K562 (cell line): Measurements from ENCODE around the gene USF2.
"Not testable (repeated sequence)": the region's sequence is repeated elsewhere in the genome, so short reads cannot be mapped to it uniquely, and the experiment has no call there.

Experiments
- JUND ChIP-seq, 2 experiments: IDR thresholded peaks; 2 replicates in 1 of 2; 3 replicates in 1 of 2; pipeline ENCODE4 v1.6.1; 2011; ENCODE audit warnings: borderline replicate concordance in 2 of 2, low read depth in 2 of 2, low read length in 2 of 2, improper control_type of control experiment in 1 of 2, missing biosample characterization in 1 of 2, missing genetic modification characterization in 1 of 2, missing genetic modification reagents in 1 of 2
- TF ChIP-seq, protein P1 (sequence below): sonication (generic); formaldehyde crosslinking; IDR thresholded peaks from 2 replicates; pipeline ENCODE4 v1.4.0; 2020; ENCODE audit warnings: mild to moderate bottlenecking, missing genetic modification reagents
- TF ChIP-seq, protein P2 (sequence below): sonication (generic); formaldehyde crosslinking; IDR thresholded peaks from 2 replicates; pipeline ENCODE4 v1.8.1; 2022; ENCODE audit warnings: missing genetic modification reagents

DNA sequence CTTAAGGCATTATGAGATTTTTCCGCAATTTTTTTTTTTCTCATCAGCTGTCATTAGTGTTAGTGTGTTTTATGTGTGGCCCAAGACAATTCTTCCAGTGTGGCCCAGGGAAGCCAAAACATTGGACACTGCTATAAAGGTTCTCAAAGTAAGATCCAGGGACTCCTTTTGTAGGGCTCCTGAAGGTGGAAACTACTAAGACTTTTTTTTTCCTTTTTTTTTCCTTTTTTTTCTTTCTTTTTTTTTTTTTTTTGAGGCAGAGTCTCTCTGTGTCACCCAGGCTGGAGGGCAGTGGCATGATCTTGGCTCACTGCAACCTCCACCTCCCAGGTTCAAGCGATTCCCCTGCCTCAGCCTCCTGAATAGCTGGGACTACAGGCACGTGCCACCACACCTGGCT lies 16.7 kb downstream of the USF2 start:
- not testable (repeated sequence) for TF ChIP-seq JUND (IDR thresholded peaks at IDR 0.05; ENCODE audit: borderline replicate concordance, low read depth, low read length); JUND (tag; IDR thresholded peaks at IDR 0.05; ENCODE audit: borderline replicate concordance, low read depth, low read length)
- TF ChIP-seq, protein P1, sequence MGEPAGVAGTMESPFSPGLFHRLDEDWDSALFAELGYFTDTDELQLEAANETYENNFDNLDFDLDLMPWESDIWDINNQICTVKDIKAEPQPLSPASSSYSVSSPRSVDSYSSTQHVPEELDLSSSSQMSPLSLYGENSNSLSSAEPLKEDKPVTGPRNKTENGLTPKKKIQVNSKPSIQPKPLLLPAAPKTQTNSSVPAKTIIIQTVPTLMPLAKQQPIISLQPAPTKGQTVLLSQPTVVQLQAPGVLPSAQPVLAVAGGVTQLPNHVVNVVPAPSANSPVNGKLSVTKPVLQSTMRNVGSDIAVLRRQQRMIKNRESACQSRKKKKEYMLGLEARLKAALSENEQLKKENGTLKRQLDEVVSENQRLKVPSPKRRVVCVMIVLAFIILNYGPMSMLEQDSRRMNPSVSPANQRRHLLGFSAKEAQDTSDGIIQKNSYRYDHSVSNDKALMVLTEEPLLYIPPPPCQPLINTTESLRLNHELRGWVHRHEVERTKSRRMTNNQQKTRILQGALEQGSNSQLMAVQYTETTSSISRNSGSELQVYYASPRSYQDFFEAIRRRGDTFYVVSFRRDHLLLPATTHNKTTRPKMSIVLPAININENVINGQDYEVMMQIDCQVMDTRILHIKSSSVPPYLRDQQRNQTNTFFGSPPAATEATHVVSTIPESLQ = not testable (repeated sequence)
- TF ChIP-seq, protein P2, sequence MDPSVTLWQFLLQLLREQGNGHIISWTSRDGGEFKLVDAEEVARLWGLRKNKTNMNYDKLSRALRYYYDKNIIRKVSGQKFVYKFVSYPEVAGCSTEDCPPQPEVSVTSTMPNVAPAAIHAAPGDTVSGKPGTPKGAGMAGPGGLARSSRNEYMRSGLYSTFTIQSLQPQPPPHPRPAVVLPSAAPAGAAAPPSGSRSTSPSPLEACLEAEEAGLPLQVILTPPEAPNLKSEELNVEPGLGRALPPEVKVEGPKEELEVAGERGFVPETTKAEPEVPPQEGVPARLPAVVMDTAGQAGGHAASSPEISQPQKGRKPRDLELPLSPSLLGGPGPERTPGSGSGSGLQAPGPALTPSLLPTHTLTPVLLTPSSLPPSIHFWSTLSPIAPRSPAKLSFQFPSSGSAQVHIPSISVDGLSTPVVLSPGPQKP (CRISPR knock-in tag) = not testable (repeated sequence)
